T-helper 2 cell treated with Interferon-gamma antibody and Interleukin-4, amounts not matched to agents 100 ng/mL and 5 ng/mL, for 36 hours (primary cell): ENCODE results near the gene METTL9. TPM values are rescaled to one million over a fixed set of nuclear protein-coding genes. Genes with fewer than 3 reads are reported as not detected.
"Not testable (repeated sequence)": the region's sequence is repeated elsewhere in the genome, so short reads cannot be mapped to it uniquely, and the experiment has no call there.

Experiments
- intact Hi-C: fragments of 100-400 bp; cut with micrococcal nuclease; formaldehyde crosslinking; loops from one replicate; pipeline ENCODE4 v1.15.1; 2023
- total RNA-seq: library from RNA; stranded (reverse); gene quantifications from 2 replicates; pipeline ENCODE4 v1.2.3, GENCODE V29; 2022

METTL9 gene
- total RNA-seq, 1 donor from 2014 or later = 78.5 TPM

GRCh38 chr16:21654881-21655280 lies 55.5 kb downstream of the METTL9 start:
- intact Hi-C loops = no loop called here

- intact Hi-C loops = loop anchor here (1.0 kb wide), 1 partner anchor 51 kb away; no protein-coding TSS in a partner anchor
Measured at GRCh38 chr16:21656795-21657768, 57.7 kb downstream of the METTL9 start.

GRCh38 chr16:21659124-21659523 lies 59.7 kb downstream of the METTL9 start:
- intact Hi-C loops = no loop called here

GRCh38 chr16:21663889-21664647 lies 64.7 kb downstream of the METTL9 start, which contains the start of gene OTOA:
Gene OTOA (plus strand): TSS chr16:21663968. CDS start chr16:21678515, 14,547 bp downstream.
- intact Hi-C loops = no loop called here

- intact Hi-C loops = no loop called here
Measured at GRCh38 chr16:21664801-21665492, 65.6 kb downstream of the METTL9 start.

- intact Hi-C loops = no loop called here
Measured at GRCh38 chr16:21666772-21667171, 67.4 kb downstream of the METTL9 start.

GRCh38 chr16:21667575-21667974 lies 68.2 kb downstream of the METTL9 start:
- intact Hi-C loops = no loop called here

GRCh38 chr16:21673469-21673868 lies 74.1 kb downstream of the METTL9 start:
- intact Hi-C loops = no loop called here

GRCh38 chr16:21674456-21674855 lies 75.1 kb downstream of the METTL9 start:
- intact Hi-C loops = not testable (repeated sequence)

- intact Hi-C loops = not testable (repeated sequence)
Measured at GRCh38 chr16:21680714-21681113, 81.3 kb downstream of the METTL9 start.

GRCh38 chr16:21683184-21683583 lies 83.8 kb downstream of the METTL9 start:
- intact Hi-C loops = no loop called here

GRCh38 chr16:21684199-21684598 lies 84.8 kb downstream of the METTL9 start:
- intact Hi-C loops = no loop called here

GRCh38 chr16:21685034-21685455 lies 85.7 kb downstream of the METTL9 start:
- intact Hi-C loops = no loop called here

- intact Hi-C loops = no loop called here
Measured at GRCh38 chr16:21689107-21689506, 89.7 kb downstream of the METTL9 start.

- intact Hi-C loops = not testable (repeated sequence)
Measured at GRCh38 chr16:21690967-21691366, 91.6 kb downstream of the METTL9 start.

- intact Hi-C loops = no loop called here
Measured at GRCh38 chr16:21694609-21695008, 95.2 kb downstream of the METTL9 start.

- intact Hi-C loops = no loop called here
Measured at GRCh38 chr16:21697032-21697431, 97.7 kb downstream of the METTL9 start.

GRCh38 chr16:21698169-21699032 lies 99.0 kb downstream of the METTL9 start:
- intact Hi-C loops = no loop called here

GRCh38 chr16:21701271-21701670 lies 101.9 kb downstream of the METTL9 start:
- intact Hi-C loops = no loop called here

GRCh38 chr16:21702276-21702675 lies 102.9 kb downstream of the METTL9 start:
- intact Hi-C loops = no loop called here
